Effector memory CD4-positive, alpha-beta T cell (primary cell): ENCODE results near the gene FBXO36.

Experiments
- DNase-seq, 3 donors: peaks; one replicate each; pipeline ENCODE4 v3.0.0-alpha.2; 2020
- H3K27ac ChIP-seq: 2 replicates; pipeline ENCODE4 v1.7.0; 2013; ENCODE audit warnings: mild to moderate bottlenecking, low read length, moderate library complexity; ENCODE audit not compliant: insufficient read depth, poor library complexity, severe bottlenecking
- H3K27me3 ChIP-seq: replicated peaks from 2 replicates; pipeline ENCODE4 v1.7.0; 2013; ENCODE audit warnings: mild to moderate bottlenecking, low read length; ENCODE audit not compliant: insufficient read depth, control insufficient read depth, poor library complexity, severe bottlenecking
- H3K36me3 ChIP-seq: 2 replicates; pipeline ENCODE4 v1.7.0; 2013; ENCODE audit warnings: mild to moderate bottlenecking, low read length, moderate library complexity; ENCODE audit not compliant: control insufficient read depth, insufficient read depth
- H3K4me1 ChIP-seq: 2 replicates; pipeline ENCODE4 v1.7.0; 2013; ENCODE audit warnings: low read length, mild to moderate bottlenecking; ENCODE audit not compliant: control insufficient read depth, insufficient read depth, poor library complexity, severe bottlenecking
- H3K4me3 ChIP-seq: 2 replicates; pipeline ENCODE4 v1.7.0; 2013; ENCODE audit warnings: low read length, low read depth, mild to moderate bottlenecking; ENCODE audit not compliant: insufficient read depth, poor library complexity, severe bottlenecking
- H3K9me3 ChIP-seq: 2 replicates; pipeline ENCODE4 v1.7.0; 2013; ENCODE audit warnings: mild to moderate bottlenecking, low read length, moderate library complexity; ENCODE audit not compliant: control insufficient read depth

The FBXO36 gene

DNA sequence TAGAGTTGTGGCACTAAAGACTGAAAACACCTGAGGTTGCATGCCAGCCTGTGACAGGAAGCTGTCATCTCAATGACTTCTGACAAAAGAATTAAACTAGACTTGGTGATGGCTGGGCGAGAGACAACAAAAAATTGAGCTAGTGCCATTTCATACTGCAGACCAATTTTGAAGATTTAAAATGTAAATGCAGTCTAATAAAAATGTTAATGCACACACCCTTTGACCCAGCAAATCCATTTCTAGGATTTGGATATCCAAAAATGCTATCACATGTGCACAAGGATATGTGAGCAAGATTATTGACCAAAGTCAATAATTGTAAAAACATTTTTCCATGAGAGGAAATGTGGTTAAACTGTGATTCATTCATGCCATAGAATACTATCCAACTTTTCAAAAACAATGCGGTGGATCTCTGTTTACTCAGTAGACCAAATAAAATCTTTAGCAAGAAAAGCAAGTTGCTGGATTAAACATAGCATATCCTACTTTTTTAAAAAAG, 5.6 kb downstream of the FBXO36 start:
- no peak for DNase-seq
- no peak overlapping the region for H3K27ac ChIP-seq
- H3K9me3 ChIP-seq = no peaks in the 10 kb centered on the region

DNA sequence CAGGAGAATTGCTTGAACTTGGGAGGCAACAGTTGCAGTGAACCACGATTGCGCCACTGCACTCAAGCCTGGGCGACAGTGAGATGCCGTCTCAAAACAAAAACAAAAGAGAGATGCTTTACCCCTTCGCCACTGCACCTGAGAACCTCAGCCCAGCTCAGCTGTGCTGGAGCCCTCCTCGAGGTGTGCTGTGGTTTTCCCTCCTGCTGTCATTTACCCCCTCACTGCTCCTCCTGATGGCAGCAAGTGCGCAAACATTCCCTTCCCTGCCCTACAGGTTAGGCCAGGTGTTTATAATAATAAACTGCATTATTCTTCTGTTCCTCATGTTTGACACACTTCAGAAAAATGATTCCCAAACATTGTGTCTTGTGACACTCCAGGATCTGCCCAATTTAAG, 8.4 kb downstream of the FBXO36 start:
- H3K27me3 ChIP-seq = no peaks in the 10 kb centered on the region
- no peaks in the 10 kb centered on the region for H3K36me3 ChIP-seq
- H3K4me1 ChIP-seq = no peaks in the 10 kb centered on the region
- no peak overlapping the region for H3K4me3 ChIP-seq
- no peak for DNase-seq
- H3K9me3 ChIP-seq = no peaks in the 10 kb centered on the region
- H3K27ac ChIP-seq = no peak overlapping the region

More for the DNA sequence above, 5.6 kb downstream of the FBXO36 start:
- Histone ChIP-seq H3K36me3 (no peaks in the 10 kb centered on the region), H3K27me3 (no peaks in the 10 kb centered on the region), H3K4me3 (no peak overlapping the region), H3K4me1 (peaks cover 3% of the 10 kb centered on the region)

DNA sequence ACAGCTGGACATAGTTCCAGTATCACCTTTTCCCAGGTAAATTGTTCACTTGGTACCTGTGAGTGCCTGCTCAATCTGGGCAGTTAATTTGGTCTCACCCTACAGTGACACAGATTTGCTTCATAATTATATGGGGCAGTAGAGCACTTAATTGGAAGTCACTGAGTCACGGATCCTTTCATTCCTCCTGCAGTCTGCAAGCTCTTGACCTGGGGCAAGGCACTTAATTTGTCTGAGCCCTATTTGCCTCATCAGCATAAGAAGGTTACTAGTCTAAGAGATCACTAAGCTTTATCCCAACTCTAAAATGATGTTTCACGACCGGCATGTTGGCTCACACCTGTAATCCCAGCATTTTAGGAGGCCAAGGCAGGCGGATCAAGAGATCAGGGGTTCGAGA, 8.9 kb downstream of the FBXO36 start:
- Histone ChIP-seq H3K4me3 (no peak overlapping the region), H3K9me3 (no peaks in the 10 kb centered on the region), H3K27me3 (no peaks in the 10 kb centered on the region), H3K4me1 (no peaks in the 10 kb centered on the region), H3K27ac (no peak overlapping the region), H3K36me3 (no peaks in the 10 kb centered on the region)
- no peak for DNase-seq

DNA sequence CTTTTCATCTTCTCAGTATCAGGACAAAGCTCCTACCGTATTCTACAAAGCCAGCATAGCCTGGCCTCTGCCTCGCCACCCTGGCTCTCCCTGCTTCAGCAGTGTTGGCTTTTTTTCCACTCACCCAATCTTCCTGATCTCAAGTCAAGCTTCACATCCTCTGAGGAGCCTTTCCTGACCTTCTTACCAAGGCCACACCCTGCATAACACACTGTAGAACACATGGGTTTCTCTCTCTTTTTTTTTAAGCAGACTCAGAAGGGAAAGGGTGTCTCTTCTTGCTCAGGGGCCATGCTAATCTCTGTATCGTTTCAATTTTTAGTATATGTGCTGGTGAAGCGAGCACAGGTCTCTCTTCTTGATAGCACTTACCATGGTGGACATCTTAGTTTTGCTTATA, 15.2 kb downstream of the FBXO36 start:
- Histone ChIP-seq H3K4me3 (no peak overlapping the region), H3K9me3 (no peaks in the 10 kb centered on the region)
- DNase-seq = no peak

DNA sequence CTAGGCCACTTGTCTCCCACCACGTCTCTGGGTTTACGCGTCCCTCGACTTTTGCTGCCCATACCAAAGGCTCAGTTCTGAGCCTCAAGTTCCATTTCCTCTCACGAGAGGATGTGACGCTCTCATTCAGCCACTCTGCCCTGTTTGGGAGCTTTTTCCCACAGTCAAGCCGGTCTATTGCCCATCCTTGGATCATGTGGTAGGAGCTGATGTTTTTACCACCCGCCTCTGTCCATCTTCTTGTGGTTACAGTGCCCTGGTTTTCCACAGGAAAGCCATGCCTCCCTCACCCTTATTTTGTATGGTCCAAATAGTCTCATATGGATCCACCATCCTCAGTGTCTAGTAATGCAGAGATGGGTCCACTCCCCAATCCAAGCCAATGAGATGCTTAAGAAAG, 20.4 kb downstream of the FBXO36 start:
- Histone ChIP-seq H3K4me1 (no peaks in the 10 kb centered on the region), H3K4me3 (no peak overlapping the region), H3K9me3 (no peaks in the 10 kb centered on the region), H3K27ac (no peak overlapping the region), H3K36me3 (no peaks in the 10 kb centered on the region), H3K27me3 (no peaks in the 10 kb centered on the region)
- no peak for DNase-seq

More for the DNA sequence above, 15.2 kb downstream of the FBXO36 start:
- Histone ChIP-seq H3K4me1 (no peaks in the 10 kb centered on the region), H3K27me3 (no peaks in the 10 kb centered on the region), H3K36me3 (no peaks in the 10 kb centered on the region), H3K27ac (no peak overlapping the region)

DNA sequence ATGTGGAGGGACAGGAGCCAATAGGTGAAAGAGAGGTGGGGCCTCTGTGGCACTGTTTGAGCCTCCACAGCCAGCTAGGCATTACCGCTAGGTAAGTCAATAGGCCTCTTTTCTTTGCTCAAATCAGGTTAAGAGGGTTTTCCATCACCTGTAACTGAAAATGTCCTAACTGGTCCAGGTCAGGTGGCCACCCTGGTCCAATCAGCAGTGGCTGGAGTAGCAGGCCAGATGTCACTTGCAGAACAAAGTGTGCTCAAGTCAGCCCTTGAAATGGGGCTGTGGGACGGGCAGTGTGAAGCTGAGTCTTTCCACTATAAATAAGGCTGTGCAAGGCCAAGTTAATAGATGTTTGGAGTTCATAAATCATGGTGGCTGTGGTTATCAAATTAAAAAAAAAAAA, 20.9 kb downstream of the FBXO36 start:
- no peaks in the 10 kb centered on the region for H3K9me3 ChIP-seq
- no peak overlapping the region for H3K4me3 ChIP-seq
- no peak overlapping the region for H3K27ac ChIP-seq
- H3K27me3 ChIP-seq = no peaks in the 10 kb centered on the region
- H3K36me3 ChIP-seq = no peaks in the 10 kb centered on the region
- no peaks in the 10 kb centered on the region for H3K4me1 ChIP-seq
- no peak for DNase-seq

DNA sequence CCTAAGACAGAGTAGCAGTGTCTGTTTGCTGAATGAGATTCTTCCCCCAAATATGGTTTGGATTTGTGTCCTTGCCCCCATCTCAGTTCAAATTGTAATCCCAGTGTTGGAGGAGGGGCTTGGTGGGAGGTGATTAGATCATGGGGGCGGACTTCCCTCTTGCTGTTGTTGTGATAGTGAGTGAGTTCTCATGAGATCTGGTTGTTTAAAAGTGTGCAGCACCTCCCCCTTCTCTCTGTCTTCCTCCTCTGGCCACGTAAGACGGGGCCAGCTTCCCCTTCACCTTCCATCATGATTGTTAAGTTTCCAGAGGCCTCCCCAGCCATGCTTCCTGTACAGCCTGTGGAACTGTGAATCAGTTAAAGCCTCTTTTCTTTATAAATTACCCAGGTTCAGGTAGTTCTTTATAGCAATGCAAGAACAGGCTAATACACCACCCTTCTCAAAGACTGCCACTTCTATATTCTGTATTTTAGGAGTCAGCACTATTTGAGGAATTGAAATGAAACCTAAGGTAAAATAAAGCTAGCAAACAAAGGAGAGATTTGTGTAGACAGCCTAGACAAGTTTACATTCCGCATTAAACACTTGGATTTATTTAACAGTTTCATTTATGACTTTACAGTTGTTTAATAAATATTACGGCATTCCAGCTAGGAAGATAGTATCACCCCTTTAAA, 21.6 kb downstream of the FBXO36 start:
- Histone ChIP-seq H3K4me1 (no peaks in the 10 kb centered on the region), H3K36me3 (no peaks in the 10 kb centered on the region), H3K4me3 (no peak overlapping the region), H3K9me3 (no peaks in the 10 kb centered on the region), H3K27me3 (no peaks in the 10 kb centered on the region), H3K27ac (no peak overlapping the region)
- no peak for DNase-seq

DNA sequence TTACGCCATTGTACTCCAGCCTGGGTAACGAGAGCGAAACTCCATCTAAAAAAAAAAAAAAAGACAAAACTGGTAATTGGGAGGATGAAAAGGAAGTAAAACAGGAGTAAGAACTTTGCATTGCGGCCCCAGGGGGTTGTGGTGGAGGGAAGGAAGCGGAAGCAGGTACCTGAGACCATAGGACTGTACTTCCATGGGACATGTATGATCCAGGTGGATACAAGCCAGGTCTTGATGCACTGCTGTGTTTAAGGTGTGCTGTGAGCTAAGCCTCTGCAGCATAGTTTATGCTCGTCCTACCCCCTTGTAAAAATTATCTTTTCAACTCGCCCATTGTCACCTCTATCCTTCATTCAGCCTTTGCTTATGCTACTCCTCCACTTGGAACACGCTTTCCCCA, 23.7 kb downstream of the FBXO36 start:
- Histone ChIP-seq H3K36me3 (no peaks in the 10 kb centered on the region), H3K9me3 (no peaks in the 10 kb centered on the region)

DNA sequence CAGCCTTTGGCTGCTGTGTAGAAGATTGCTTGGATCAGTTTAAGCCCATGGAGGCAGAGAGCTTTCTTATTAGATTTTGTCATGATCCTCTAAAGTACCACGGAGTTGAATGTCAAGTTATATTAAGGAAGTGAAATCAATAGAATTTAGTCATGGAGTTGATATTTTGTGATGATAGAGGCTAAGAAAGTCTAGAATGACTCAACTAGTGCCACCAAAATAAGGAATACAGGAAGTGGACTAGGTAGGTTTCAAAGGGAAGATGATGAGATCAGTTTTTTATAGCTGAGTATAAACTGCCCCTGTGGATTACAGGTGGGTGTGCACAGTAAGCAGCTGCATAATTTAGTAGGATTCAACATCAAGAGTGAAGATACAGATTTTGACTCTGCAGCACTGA, 25.2 kb downstream of the FBXO36 start:
- H3K4me3 ChIP-seq = no peak overlapping the region
- no peaks in the 10 kb centered on the region for H3K4me1 ChIP-seq
- H3K9me3 ChIP-seq = no peaks in the 10 kb centered on the region
- no peaks in the 10 kb centered on the region for H3K27me3 ChIP-seq
- no peak for DNase-seq
- H3K36me3 ChIP-seq = no peaks in the 10 kb centered on the region
- H3K27ac ChIP-seq = no peak overlapping the region

More for the DNA sequence above, 23.7 kb downstream of the FBXO36 start:
- Histone ChIP-seq H3K4me3 (no peak overlapping the region), H3K27me3 (no peaks in the 10 kb centered on the region), H3K27ac (no peak overlapping the region), H3K4me1 (no peaks in the 10 kb centered on the region)
- no peak for DNase-seq

DNA sequence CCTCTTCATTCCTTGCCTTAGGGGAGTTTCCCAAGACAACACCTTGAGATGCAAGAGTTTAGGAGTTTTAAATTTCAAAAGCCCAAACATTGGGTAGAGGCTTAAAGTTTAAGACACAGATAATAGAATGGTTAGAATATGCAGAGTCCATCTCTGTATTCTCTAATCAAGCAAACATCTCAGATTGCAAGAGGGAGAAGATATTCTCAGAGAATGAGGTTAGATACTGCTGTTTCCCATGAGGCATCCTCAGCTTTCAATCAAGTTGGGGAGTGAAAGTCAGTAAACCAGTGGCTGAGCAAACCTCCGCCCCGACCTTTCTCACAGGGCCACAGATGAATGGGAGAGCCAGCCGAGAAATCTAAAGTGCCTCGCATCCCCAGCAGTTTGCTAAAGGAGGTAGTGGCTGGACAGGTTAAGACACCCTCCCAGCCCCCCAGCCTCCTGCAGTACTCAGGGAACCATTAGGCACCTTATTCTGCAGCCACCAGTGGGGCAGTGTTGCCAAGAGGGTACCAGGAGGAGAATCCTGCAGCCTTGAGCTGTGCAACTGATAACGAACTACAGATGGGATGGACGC, 30.0 kb downstream of the FBXO36 start:
- no peak overlapping the region for H3K27ac ChIP-seq
- no peak for DNase-seq
- H3K4me1 ChIP-seq = no peaks in the 10 kb centered on the region
- no peaks in the 10 kb centered on the region for H3K9me3 ChIP-seq
- H3K4me3 ChIP-seq = no peak overlapping the region
- H3K36me3 ChIP-seq = no peaks in the 10 kb centered on the region
- H3K27me3 ChIP-seq = no peaks in the 10 kb centered on the region
